Measurements from ENCODE around the gene ARL2BP. TPM values are rescaled to one million over a fixed set of nuclear protein-coding genes. Genes with fewer than 3 reads are reported as not detected.

ARL2BP gene
- total and polyA plus RNA-seq, 4 donors: 13.4 to 33.6 (median 19.2) TPM

DNA sequence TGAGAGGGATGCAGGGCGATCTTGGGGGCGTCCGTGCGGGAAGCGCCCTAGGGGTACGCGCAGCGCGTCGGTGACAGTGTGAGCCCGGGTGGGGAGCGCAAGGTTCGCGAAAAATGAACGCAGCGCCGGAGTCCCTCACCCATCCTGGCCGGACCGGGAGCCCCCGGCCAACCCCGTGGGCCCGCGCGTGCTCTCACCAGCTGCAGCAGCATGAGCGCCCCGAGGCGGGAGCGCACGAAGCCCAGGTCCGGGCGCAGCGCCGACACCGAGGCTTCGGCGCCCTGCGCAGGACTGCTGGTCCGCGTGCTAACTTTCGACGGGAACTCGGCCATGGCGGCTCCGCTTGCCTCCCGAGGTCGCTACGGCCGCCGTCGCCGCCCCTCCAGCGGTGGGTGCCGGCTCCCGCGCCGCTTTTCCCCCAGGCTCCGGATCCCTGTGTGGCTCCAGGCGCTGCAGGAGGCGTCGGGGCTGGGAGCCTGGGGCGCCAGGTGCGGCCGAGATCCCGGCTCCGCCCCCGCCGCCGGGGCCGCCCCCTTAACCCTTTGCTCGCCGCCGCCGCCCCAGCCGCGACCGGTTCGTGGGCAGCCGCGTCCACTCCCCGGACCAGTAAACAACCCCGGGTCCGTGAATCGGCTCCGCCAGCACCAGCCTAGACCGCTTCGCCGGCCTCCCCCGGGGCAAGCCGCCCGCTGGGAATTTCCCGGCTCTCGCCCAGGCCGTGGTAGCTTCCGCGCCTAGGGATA lies 39.3 kb downstream of the ARL2BP start, which contains the start of gene PLLP:
Gene PLLP, minus strand, starts transcription at position 464 of the 743 bp plus-strand sequence. Its CDS starts 132 bp downstream, at position 332.
- H3K9me3 ChIP-seq (ENCODE audit: control insufficient read depth in 4 of 4, low read length in 3 of 4): no peaks in the 10 kb centered on the region
- H3K4me1 ChIP-seq (ENCODE audit: control insufficient read depth in 4 of 4, insufficient read depth in 4 of 4, low read length in 3 of 4): peaks cover 12 to 29% (median 18%) of the 10 kb centered on the region in 4 donors
- H3K4me3 ChIP-seq (ENCODE audit: low read depth in 1 of 3, low read length in 3 of 3): peak within 1 kb of the TSS; percentile 56 to 63 (median 59)
- TF ChIP-seq RAD21 (IDR thresholded peaks at IDR 0.05) (peak in 1 of 2 donors; percentile 4), YY1 (IDR thresholded peaks at IDR 0.05) (no peak)
- H3K36me3 ChIP-seq (ENCODE audit: control insufficient read depth in 4 of 4, insufficient read depth in 3 of 4, low read depth in 1 of 4, low read length in 3 of 4): no peaks in the 10 kb centered on the region
- WGBS: 3% methylated on average over 95 of the region's 95 CpGs
- DNase-seq (ENCODE audit: low spot score): peak; percentile 66
- H3K9ac ChIP-seq (ENCODE audit: low read depth in 1 of 2, low read length in 2 of 2): no peak within 1 kb of the TSS
- no peaks in the 10 kb centered on the region for H3K27me3 ChIP-seq (ENCODE audit: control insufficient read depth in 4 of 4, insufficient read depth in 4 of 4, low read length in 3 of 4)
- no peak within 1 kb of the TSS for H3K27ac ChIP-seq (ENCODE audit: low read depth in 1 of 2, low read length in 2 of 2)

DNA sequence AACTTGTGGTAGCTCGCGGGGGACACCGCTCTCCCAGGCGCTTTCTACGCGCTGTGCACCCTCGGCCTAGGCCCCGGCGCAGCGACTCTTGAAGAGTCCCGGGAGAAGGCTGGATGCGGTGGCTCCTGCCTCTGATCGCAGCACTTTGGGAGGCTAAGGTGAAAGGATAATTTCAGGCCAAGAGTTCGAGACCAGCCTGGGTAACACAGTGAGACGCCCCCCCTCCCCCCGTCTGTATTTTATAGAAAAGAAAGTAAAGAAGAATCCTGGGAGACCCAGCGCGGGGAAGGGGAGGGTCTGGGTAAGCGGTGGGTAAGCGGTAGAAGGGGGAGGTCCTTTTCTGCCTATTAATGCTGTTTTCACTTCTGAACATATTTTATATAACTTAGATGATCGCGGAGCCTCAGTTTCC lies 39.9 kb downstream of the ARL2BP start:
- TF ChIP-seq FOXA1 (IDR thresholded peaks at IDR 0.05): no peak
- H3K9me3 ChIP-seq (ENCODE audit: control insufficient read depth in 4 of 4, low read length in 3 of 4): no peaks in the 10 kb centered on the region
- peaks cover 10 to 27% (median 14%) of the 10 kb centered on the region in 4 donors for H3K4me1 ChIP-seq (ENCODE audit: control insufficient read depth in 4 of 4, insufficient read depth in 4 of 4, low read length in 3 of 4)
- H3K9ac ChIP-seq (ENCODE audit: low read depth in 1 of 2, low read length in 2 of 2): no peak overlapping the region
- no peak for DNase-seq (ENCODE audit: low spot score)
- 28% methylated on average over 22 of the region's 22 CpGs for WGBS
- H3K4me3 ChIP-seq (ENCODE audit: low read depth in 1 of 3, low read length in 3 of 3): peak overlapping the region; percentile 27 to 63 (median 32)
- H3K27ac ChIP-seq (ENCODE audit: low read depth in 1 of 2, low read length in 2 of 2): no peak overlapping the region
- no peaks in the 10 kb centered on the region for H3K27me3 ChIP-seq (ENCODE audit: control insufficient read depth in 4 of 4, insufficient read depth in 4 of 4, low read length in 3 of 4)
- H3K36me3 ChIP-seq (ENCODE audit: control insufficient read depth in 4 of 4, insufficient read depth in 3 of 4, low read depth in 1 of 4, low read length in 3 of 4): no peaks in the 10 kb centered on the region

DNA sequence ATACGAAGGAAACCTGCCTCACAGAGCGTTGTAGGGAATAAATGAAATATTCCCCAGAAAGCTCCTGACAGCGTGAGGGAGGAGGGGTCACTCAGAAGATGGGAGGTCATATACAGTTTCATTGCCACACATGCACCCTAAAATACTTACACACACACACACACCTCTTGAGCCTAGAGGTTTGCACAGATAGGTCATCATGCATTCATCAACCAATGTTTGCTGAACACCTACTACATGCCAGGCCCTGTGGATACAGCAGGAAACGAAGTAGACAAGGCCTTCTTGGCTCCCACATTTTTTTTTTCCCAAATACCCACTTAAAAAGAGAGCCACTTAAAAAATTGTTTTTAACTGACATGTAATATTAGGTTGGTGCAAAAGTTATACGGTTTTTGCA lies 40.3 kb downstream of the ARL2BP start:
- H3K36me3 ChIP-seq (ENCODE audit: control insufficient read depth in 4 of 4, insufficient read depth in 3 of 4, low read depth in 1 of 4, low read length in 3 of 4): no peaks in the 10 kb centered on the region
- no peak overlapping the region for H3K4me3 ChIP-seq (ENCODE audit: low read depth in 1 of 3, low read length in 3 of 3)
- 84% methylated on average over 5 of the region's 5 CpGs for WGBS
- DNase-seq (ENCODE audit: low spot score): no peak
- H3K27ac ChIP-seq (ENCODE audit: low read depth in 1 of 2, low read length in 2 of 2): no peak overlapping the region
- TF ChIP-seq RXRA (IDR thresholded peaks at IDR 0.05): no peak
- TF ChIP-seq JUND (IDR thresholded peaks at IDR 0.05): no peak
- TF ChIP-seq GABPA (IDR thresholded peaks at IDR 0.05 in 1 of 2, conservative IDR thresholded peaks at IDR 0.05 in 1 of 2): no peak
- TF ChIP-seq TAF1 (conservative IDR thresholded peaks at IDR 0.05): no peak
- no peak for TF ChIP-seq RAD21 (IDR thresholded peaks at IDR 0.05)
- TF ChIP-seq FOXA1 (IDR thresholded peaks at IDR 0.05): no peak
- TF ChIP-seq YY1 (IDR thresholded peaks at IDR 0.05): no peak
- no peak for TF ChIP-seq SP1 (IDR thresholded peaks at IDR 0.05)
- TF ChIP-seq NR2F2 (IDR thresholded peaks at IDR 0.05): no peak
- TF ChIP-seq, protein P1, sequence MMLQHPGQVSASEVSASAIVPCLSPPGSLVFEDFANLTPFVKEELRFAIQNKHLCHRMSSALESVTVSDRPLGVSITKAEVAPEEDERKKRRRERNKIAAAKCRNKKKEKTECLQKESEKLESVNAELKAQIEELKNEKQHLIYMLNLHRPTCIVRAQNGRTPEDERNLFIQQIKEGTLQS (IDR thresholded peaks at IDR 0.05): no peak
- no peak for TF ChIP-seq HNF4G (IDR thresholded peaks at IDR 0.05)
- no peaks in the 10 kb centered on the region for H3K27me3 ChIP-seq (ENCODE audit: control insufficient read depth in 4 of 4, insufficient read depth in 4 of 4, low read length in 3 of 4)
- H3K4me1 ChIP-seq (ENCODE audit: control insufficient read depth in 4 of 4, insufficient read depth in 4 of 4, low read length in 3 of 4): peaks cover 6 to 23% (median 11%) of the 10 kb centered on the region in 4 donors
- no peak overlapping the region for H3K9ac ChIP-seq (ENCODE audit: low read depth in 1 of 2, low read length in 2 of 2)
- no peaks in the 10 kb centered on the region for H3K9me3 ChIP-seq (ENCODE audit: control insufficient read depth in 4 of 4, low read length in 3 of 4)

DNA sequence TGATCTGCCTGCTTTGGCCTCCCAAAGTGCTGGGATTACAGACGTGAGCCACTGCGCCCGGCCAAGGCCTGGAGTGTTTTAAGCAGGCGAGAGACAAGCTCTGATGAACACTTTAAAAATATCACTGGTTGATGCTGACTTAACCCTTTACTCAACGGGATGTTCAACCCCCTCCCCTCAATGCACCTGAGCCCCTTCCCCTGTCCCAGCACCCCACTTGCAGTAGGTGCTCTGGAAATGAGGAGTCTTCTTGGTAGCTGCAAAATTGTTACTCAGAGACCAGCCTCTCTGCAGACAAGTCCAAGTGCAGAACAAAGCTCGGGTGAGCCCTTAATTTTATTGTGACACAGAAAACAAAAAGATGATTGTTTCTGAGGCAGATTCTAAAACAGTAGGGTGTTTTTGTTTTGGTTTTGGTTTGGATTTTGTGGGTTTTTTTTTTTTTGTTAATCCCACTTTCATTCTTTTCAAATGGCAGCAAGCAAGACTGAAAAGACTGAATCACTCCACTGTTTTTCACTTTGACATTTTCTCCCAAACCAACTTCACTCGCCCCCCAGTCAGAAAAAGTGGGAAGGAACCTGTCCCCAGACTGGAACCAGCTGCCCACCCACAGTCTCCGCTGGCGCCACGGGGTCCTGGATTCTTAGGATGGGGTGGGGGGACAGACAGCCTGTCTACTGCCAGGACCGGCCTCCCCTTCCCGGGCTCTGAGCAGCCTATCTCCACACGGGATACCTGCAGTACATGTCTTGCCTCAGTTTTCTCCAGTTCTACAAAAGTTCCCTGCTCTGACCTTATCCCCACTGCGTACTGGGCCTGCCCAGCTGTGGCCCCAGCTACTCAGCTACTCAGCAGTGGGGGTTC lies 44.6 kb downstream of the ARL2BP start:
- WGBS: 76% methylated on average over 14 of the region's 14 CpGs
- Histone ChIP-seq H3K27ac (ENCODE audit: low read depth in 1 of 2, low read length in 2 of 2) (no peak overlapping the region), H3K4me1 (ENCODE audit: control insufficient read depth in 4 of 4, insufficient read depth in 4 of 4, low read length in 3 of 4) (peaks cover 0 to 4% (median 3%) of the 10 kb centered on the region in 4 donors), H3K9me3 (ENCODE audit: control insufficient read depth in 4 of 4, low read length in 3 of 4) (no peaks in the 10 kb centered on the region), H3K36me3 (ENCODE audit: control insufficient read depth in 4 of 4, insufficient read depth in 3 of 4, low read depth in 1 of 4, low read length in 3 of 4) (no peaks in the 10 kb centered on the region), H3K27me3 (ENCODE audit: control insufficient read depth in 4 of 4, insufficient read depth in 4 of 4, low read length in 3 of 4) (no peaks in the 10 kb centered on the region), H3K9ac (ENCODE audit: low read depth in 1 of 2, low read length in 2 of 2) (no peak overlapping the region), H3K4me3 (ENCODE audit: low read depth in 1 of 3, low read length in 3 of 3) (no peak overlapping the region)
- DNase-seq (ENCODE audit: low spot score): no peak
- no peak for TF ChIP-seq GABPA (IDR thresholded peaks at IDR 0.05 in 1 of 2, conservative IDR thresholded peaks at IDR 0.05 in 1 of 2)
- TF ChIP-seq, protein P2, sequence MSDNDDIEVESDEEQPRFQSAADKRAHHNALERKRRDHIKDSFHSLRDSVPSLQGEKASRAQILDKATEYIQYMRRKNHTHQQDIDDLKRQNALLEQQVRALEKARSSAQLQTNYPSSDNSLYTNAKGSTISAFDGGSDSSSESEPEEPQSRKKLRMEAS (IDR thresholded peaks at IDR 0.05): no peak
- TF ChIP-seq, protein P3, sequence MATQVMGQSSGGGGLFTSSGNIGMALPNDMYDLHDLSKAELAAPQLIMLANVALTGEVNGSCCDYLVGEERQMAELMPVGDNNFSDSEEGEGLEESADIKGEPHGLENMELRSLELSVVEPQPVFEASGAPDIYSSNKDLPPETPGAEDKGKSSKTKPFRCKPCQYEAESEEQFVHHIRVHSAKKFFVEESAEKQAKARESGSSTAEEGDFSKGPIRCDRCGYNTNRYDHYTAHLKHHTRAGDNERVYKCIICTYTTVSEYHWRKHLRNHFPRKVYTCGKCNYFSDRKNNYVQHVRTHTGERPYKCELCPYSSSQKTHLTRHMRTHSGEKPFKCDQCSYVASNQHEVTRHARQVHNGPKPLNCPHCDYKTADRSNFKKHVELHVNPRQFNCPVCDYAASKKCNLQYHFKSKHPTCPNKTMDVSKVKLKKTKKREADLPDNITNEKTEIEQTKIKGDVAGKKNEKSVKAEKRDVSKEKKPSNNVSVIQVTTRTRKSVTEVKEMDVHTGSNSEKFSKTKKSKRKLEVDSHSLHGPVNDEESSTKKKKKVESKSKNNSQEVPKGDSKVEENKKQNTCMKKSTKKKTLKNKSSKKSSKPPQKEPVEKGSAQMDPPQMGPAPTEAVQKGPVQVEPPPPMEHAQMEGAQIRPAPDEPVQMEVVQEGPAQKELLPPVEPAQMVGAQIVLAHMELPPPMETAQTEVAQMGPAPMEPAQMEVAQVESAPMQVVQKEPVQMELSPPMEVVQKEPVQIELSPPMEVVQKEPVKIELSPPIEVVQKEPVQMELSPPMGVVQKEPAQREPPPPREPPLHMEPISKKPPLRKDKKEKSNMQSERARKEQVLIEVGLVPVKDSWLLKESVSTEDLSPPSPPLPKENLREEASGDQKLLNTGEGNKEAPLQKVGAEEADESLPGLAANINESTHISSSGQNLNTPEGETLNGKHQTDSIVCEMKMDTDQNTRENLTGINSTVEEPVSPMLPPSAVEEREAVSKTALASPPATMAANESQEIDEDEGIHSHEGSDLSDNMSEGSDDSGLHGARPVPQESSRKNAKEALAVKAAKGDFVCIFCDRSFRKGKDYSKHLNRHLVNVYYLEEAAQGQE (IDR thresholded peaks at IDR 0.05): no peak
- TF ChIP-seq, protein P1 (IDR thresholded peaks at IDR 0.05): no peak
- no peak for TF ChIP-seq FOXA1 (IDR thresholded peaks at IDR 0.05)
- TF ChIP-seq YY1 (IDR thresholded peaks at IDR 0.05): no peak
- TF ChIP-seq, protein P4, sequence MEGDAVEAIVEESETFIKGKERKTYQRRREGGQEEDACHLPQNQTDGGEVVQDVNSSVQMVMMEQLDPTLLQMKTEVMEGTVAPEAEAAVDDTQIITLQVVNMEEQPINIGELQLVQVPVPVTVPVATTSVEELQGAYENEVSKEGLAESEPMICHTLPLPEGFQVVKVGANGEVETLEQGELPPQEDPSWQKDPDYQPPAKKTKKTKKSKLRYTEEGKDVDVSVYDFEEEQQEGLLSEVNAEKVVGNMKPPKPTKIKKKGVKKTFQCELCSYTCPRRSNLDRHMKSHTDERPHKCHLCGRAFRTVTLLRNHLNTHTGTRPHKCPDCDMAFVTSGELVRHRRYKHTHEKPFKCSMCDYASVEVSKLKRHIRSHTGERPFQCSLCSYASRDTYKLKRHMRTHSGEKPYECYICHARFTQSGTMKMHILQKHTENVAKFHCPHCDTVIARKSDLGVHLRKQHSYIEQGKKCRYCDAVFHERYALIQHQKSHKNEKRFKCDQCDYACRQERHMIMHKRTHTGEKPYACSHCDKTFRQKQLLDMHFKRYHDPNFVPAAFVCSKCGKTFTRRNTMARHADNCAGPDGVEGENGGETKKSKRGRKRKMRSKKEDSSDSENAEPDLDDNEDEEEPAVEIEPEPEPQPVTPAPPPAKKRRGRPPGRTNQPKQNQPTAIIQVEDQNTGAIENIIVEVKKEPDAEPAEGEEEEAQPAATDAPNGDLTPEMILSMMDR (IDR thresholded peaks at IDR 0.05; ENCODE audit: low read depth, low read length, missing input control): no peak
